ENCODE measurements around the gene KNDC1.
"Not testable (repeated sequence)": the region's sequence is repeated elsewhere in the genome, so short reads cannot be mapped to it uniquely, and the experiment has no call there.

Gene KNDC1

GRCh38 chr10:133212853-133213494 lies 53.0 kb downstream of the KNDC1 start:
- intact Hi-C loops (cut with DNase I), result no loop called here
- peak in 1 of 10 donors; percentile 82 for DNase-seq

- intact Hi-C loops (cut with DNase I), result no loop called here
- peak in 1 of 10 donors; percentile 61 for DNase-seq
Observed at GRCh38 chr10:133213641-133214467, 53.8 kb downstream of the KNDC1 start.

- intact Hi-C loops (cut with DNase I), result no loop called here
- peak in 1 of 10 donors; percentile 77 for DNase-seq
Observed at GRCh38 chr10:133214468-133215410, 54.7 kb downstream of the KNDC1 start.

- intact Hi-C loops (cut with DNase I), result no loop called here
- DNase-seq, result peak in 1 of 10 donors; percentile 70
Observed at GRCh38 chr10:133215586-133215985, 55.6 kb downstream of the KNDC1 start.

GRCh38 chr10:133216776-133217175 lies 56.8 kb downstream of the KNDC1 start:
- DNase-seq, result peak in 1 of 10 donors; percentile 62
- intact Hi-C loops (cut with DNase I), result no loop called here

- peak in 1 of 10 donors; percentile 55 for DNase-seq
- intact Hi-C loops (cut with DNase I), result no loop called here
Observed at GRCh38 chr10:133217800-133218589, 58.0 kb downstream of the KNDC1 start.

- DNase-seq, result no peak
- intact Hi-C loops (cut with DNase I), result no loop called here
Observed at GRCh38 chr10:133218891-133219290, 58.9 kb downstream of the KNDC1 start.

- intact Hi-C loops (cut with DNase I), result no loop called here
Observed at GRCh38 chr10:133219782-133220181, 59.8 kb downstream of the KNDC1 start.

GRCh38 chr10:133221331-133221730 lies 61.3 kb downstream of the KNDC1 start:
- intact Hi-C loops (cut with DNase I), result no loop called here
- DNase-seq, result no peak

More at GRCh38 chr10:133219782-133220181, 59.8 kb downstream of the KNDC1 start:
- no peak for DNase-seq

- intact Hi-C loops (cut with DNase I), result not testable (repeated sequence)
Observed at GRCh38 chr10:133221756-133222155, 61.7 kb downstream of the KNDC1 start.

GRCh38 chr10:133224076-133224475 lies 64.1 kb downstream of the KNDC1 start:
- intact Hi-C loops (cut with DNase I), result no loop called here
- no peak for DNase-seq

More at GRCh38 chr10:133221756-133222155, 61.7 kb downstream of the KNDC1 start:
- DNase-seq, result not testable (repeated sequence)

- peak in 1 of 10 donors; percentile 27 for DNase-seq
- intact Hi-C loops (cut with DNase I), result no loop called here
Observed at GRCh38 chr10:133224756-133225372, 64.8 kb downstream of the KNDC1 start.

GRCh38 chr10:133225707-133226191 lies 65.7 kb downstream of the KNDC1 start:
- no peak for DNase-seq
- intact Hi-C loops (cut with DNase I), result no loop called here

- intact Hi-C loops (cut with DNase I), result no loop called here
- DNase-seq, result no peak
Observed at GRCh38 chr10:133226251-133226808, 66.3 kb downstream of the KNDC1 start.

GRCh38 chr10:133227256-133227655 lies 67.2 kb downstream of the KNDC1 start:
- intact Hi-C loops (cut with DNase I), result no loop called here
- no peak for DNase-seq

- intact Hi-C loops (cut with DNase I), result no loop called here
- DNase-seq, result no peak
Observed at GRCh38 chr10:133229265-133230043, 69.4 kb downstream of the KNDC1 start.

- intact Hi-C loops (cut with DNase I), result no loop called here
Observed at GRCh38 chr10:133230044-133230361, 70.0 kb downstream of the KNDC1 start, which contains the start of gene UTF1. UTF1 (plus strand) TSS chr10:133230217; CDS start chr10:133230289, 72 bp downstream.

More at GRCh38 chr10:133230044-133230361, 70.0 kb downstream of the KNDC1 start, which contains the start of gene UTF1:
- DNase-seq, result no peak
